ENCODE measurements around the gene MRPL41.

MRPL41 gene

DNA sequence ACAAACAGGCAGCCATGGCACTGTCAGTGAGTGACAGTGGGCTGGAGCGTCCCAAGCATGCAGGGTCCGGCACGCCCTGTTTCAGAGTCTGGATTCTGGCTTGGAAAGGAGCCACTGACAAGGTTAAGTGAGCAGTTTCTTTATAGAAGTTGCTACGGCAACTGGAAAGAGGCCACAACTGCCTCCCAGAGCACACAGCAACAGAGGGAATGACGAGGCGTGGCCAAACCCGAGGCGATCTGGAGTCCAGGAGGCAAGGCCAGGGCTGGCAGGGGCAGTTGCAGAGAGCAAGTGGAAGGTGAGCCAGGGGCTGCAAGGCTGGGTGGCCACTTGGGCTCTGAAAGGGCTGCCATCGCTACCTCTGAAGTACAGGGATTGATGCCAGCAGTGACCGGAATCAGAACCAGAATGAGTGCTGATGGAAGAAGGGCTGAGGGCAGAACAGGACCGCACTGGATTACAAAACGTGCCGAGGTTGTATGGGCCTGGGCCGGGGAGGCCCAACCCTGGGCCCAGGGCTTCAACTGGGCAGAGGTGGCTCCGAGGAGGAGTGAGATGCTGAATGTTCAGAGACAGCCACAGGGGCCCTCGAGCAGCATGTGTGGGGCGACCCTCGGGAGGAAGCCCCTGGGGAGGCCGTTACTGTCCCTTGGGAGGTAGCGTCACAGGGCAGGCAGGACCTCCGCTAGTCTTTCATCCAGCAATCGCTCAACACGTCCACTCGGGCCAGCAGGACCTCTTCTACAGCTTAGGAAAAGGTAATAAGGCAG, 4.6 kb downstream of the MRPL41 start:
- no peak for TF ChIP-seq EZH2 (IDR thresholded peaks at IDR 0.05; ENCODE audit: borderline replicate concordance, low read depth, low read length, severe bottlenecking)
- TF ChIP-seq, protein P1, sequence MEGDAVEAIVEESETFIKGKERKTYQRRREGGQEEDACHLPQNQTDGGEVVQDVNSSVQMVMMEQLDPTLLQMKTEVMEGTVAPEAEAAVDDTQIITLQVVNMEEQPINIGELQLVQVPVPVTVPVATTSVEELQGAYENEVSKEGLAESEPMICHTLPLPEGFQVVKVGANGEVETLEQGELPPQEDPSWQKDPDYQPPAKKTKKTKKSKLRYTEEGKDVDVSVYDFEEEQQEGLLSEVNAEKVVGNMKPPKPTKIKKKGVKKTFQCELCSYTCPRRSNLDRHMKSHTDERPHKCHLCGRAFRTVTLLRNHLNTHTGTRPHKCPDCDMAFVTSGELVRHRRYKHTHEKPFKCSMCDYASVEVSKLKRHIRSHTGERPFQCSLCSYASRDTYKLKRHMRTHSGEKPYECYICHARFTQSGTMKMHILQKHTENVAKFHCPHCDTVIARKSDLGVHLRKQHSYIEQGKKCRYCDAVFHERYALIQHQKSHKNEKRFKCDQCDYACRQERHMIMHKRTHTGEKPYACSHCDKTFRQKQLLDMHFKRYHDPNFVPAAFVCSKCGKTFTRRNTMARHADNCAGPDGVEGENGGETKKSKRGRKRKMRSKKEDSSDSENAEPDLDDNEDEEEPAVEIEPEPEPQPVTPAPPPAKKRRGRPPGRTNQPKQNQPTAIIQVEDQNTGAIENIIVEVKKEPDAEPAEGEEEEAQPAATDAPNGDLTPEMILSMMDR (IDR thresholded peaks at IDR 0.05; ENCODE audit: borderline replicate concordance, extremely low read depth, low read length, poor library complexity, severe bottlenecking), result no peak
- Histone ChIP-seq H4K20me1 (ENCODE audit: insufficient read depth, low read length) (no peaks in the 10 kb centered on the region), H2AFZ (ENCODE audit: low read depth, low read length) (no peak overlapping the region), H3K4me3 (ENCODE audit: low read depth in 1 of 2, low read length in 2 of 2) (no peak overlapping the region), H3K4me2 (ENCODE audit: insufficient read depth, low read length) (no peak overlapping the region), H3K27ac (ENCODE audit: low read length) (no peak overlapping the region), H3K36me3 (ENCODE audit: insufficient read depth, low read length) (peaks cover 42% of the 10 kb centered on the region), H3K4me1 (ENCODE audit: insufficient read depth, low read length) (peaks cover 14% of the 10 kb centered on the region), H3K79me2 (ENCODE audit: insufficient read depth, low read length) (peaks cover 7% of the 10 kb centered on the region; the same call in 1 of the 2 replicates), H3K27me3 (ENCODE audit: insufficient read depth, low read length, poor library complexity) (no peaks in the 10 kb centered on the region), H3K9me3 (ENCODE audit: insufficient read depth, low read length, severe bottlenecking) (no peaks in the 10 kb centered on the region), H3K9ac (ENCODE audit: low read depth, low read length) (no peak overlapping the region)
- DNase-seq (no peak), ATAC-seq (ENCODE audit: insufficient read depth, low read depth) (no peak)

DNA sequence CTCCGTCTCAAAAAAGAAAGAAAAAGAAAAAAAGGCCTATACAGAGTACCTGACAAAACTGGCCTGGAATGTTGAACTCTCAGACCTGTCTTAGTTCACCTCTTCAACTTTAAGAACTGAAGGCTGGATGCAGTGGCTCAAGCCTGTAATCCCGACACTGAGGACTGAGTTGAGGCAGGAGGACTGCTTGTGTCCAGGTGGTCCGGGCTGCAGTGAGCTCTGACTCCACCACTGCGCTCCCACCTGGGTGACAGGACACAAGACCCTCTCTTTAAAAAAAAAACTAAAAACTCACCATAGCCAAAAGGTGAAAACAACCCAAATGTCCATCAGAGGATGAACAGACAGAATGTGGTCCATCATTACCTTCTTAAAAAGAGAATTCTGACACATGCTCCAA, 6.4 kb downstream of the MRPL41 start:
- no peak overlapping the region for H3K4me2 ChIP-seq (ENCODE audit: insufficient read depth, low read length)
- no peak for DNase-seq
- no peak for TF ChIP-seq EZH2 (IDR thresholded peaks at IDR 0.05; ENCODE audit: borderline replicate concordance, low read depth, low read length, severe bottlenecking)
- TF ChIP-seq, protein P1 (IDR thresholded peaks at IDR 0.05; ENCODE audit: borderline replicate concordance, extremely low read depth, low read length, poor library complexity, severe bottlenecking), result no peak
- H3K27me3 ChIP-seq (ENCODE audit: insufficient read depth, low read length, poor library complexity), result no peaks in the 10 kb centered on the region
- H2AFZ ChIP-seq (ENCODE audit: low read depth, low read length), result no peak overlapping the region
- no peak overlapping the region for H3K9ac ChIP-seq (ENCODE audit: low read depth, low read length)
- no peaks in the 10 kb centered on the region for H4K20me1 ChIP-seq (ENCODE audit: insufficient read depth, low read length)
- H3K4me3 ChIP-seq (ENCODE audit: low read depth in 1 of 2, low read length in 2 of 2), result no peak overlapping the region
- ATAC-seq (ENCODE audit: insufficient read depth, low read depth), result no peak
- peaks cover 48% of the 10 kb centered on the region for H3K36me3 ChIP-seq (ENCODE audit: insufficient read depth, low read length)
- no peaks in the 10 kb centered on the region for H3K9me3 ChIP-seq (ENCODE audit: insufficient read depth, low read length, severe bottlenecking)
- no peaks in the 10 kb centered on the region for H3K79me2 ChIP-seq (ENCODE audit: insufficient read depth, low read length)
- no peak overlapping the region for H3K27ac ChIP-seq (ENCODE audit: low read length)
- H3K4me1 ChIP-seq (ENCODE audit: insufficient read depth, low read length), result peaks cover 2% of the 10 kb centered on the region; the same call in 1 of the 2 replicates

DNA sequence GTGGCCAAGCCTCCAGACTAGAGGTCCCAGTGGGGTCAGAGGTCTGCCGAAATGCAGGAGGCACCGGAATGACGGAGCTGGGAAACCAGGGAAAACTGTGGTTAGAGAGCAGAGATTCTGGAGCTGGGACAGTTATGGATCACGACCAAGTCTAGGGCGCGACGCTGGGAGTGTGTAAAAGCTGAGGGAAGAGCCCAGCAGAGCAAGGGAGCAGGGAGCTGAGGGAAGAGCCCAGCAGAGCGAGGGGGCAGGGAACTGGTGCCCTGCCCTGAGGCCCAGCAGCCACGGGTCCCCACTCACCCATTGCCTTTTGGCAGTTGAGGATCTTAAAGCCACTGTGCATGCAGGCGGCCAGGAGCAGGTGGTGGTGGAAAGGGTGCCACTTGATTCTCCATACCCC, 12.5 kb downstream of the MRPL41 start:
- Histone ChIP-seq H3K9ac (ENCODE audit: low read depth, low read length) (no peak overlapping the region), H3K9me3 (ENCODE audit: insufficient read depth, low read length, severe bottlenecking) (no peaks in the 10 kb centered on the region), H3K27me3 (ENCODE audit: insufficient read depth, low read length, poor library complexity) (no peaks in the 10 kb centered on the region), H3K27ac (ENCODE audit: low read length) (no peak overlapping the region), H3K4me2 (ENCODE audit: insufficient read depth, low read length) (no peak overlapping the region), H3K36me3 (ENCODE audit: insufficient read depth, low read length) (peaks cover 34% of the 10 kb centered on the region), H3K4me1 (ENCODE audit: insufficient read depth, low read length) (no peaks in the 10 kb centered on the region), H2AFZ (ENCODE audit: low read depth, low read length) (no peak overlapping the region), H4K20me1 (ENCODE audit: insufficient read depth, low read length) (peaks cover 11% of the 10 kb centered on the region; the same call in 1 of the 2 replicates), H3K4me3 (ENCODE audit: low read depth in 1 of 2, low read length in 2 of 2) (no peak overlapping the region), H3K79me2 (ENCODE audit: insufficient read depth, low read length) (no peaks in the 10 kb centered on the region; the same call in 1 of the 2 replicates)
- DNase-seq, result no peak
- no peak for ATAC-seq (ENCODE audit: insufficient read depth, low read depth)
- TF ChIP-seq, protein P1 (IDR thresholded peaks at IDR 0.05; ENCODE audit: borderline replicate concordance, extremely low read depth, low read length, poor library complexity, severe bottlenecking), result no peak
- no peak for TF ChIP-seq EZH2 (IDR thresholded peaks at IDR 0.05; ENCODE audit: borderline replicate concordance, low read depth, low read length, severe bottlenecking)
